Left kidney (tissue), 8 donors: ENCODE data around the gene NKIRAS1. TPM values are rescaled to one million over a fixed set of nuclear protein-coding genes. Genes with fewer than 3 reads are reported as not detected.
A peak's percentile ranks its signal among the peaks of the same experiment; 100 is the strongest.

Experiments
- DNase-seq: peaks from one replicate; pipeline ENCODE4 v3.0.0-alpha.2; 2013
- long read RNA-seq, 8 donors: transcript quantifications; one replicate each; lab custom pipeline, GENCODE V29; 2026
- polyA plus RNA-seq: library from polyadenylated mRNA; unstranded; fragments of 120-200 nt; gene quantifications from one replicate; pipeline ENCODE4 v1.2.1, GENCODE V29; 2013; ENCODE audit not compliant: insufficient read length

Gene NKIRAS1
- polyA plus RNA-seq, result 17.1 TPM
- long read RNA-seq, donor 1, transcript NKIRAS1-206 (5 exons, 2,014 nt), result major isoform, 5 of 7 reads
- long read RNA-seq, donor 1, partial matches to known transcripts, result 0 of 7 reads
- long read RNA-seq, donor 1, other reads (novel, unspliced or antisense), result 0 of 7 reads
- long read RNA-seq, donor 2, partial matches to known transcripts, result 1,938 of 3,284 reads
- long read RNA-seq, donor 2, other reads (novel, unspliced or antisense), result 1,344 of 3,284 reads
- long read RNA-seq, donor 3, partial matches to known transcripts, result 0 of 2 reads
- long read RNA-seq, donor 3, other reads (novel, unspliced or antisense), result 0 of 2 reads
- long read RNA-seq, donor 4, partial matches to known transcripts, result 267 of 498 reads
- long read RNA-seq, donor 4, other reads (novel, unspliced or antisense), result 230 of 498 reads
- long read RNA-seq, donor 5, partial matches to known transcripts, result 0 of 11 reads
- long read RNA-seq, donor 5, other reads (novel, unspliced or antisense), result 6 of 11 reads
- long read RNA-seq, donor 6, partial matches to known transcripts, result 0 of 3 reads
- long read RNA-seq, donor 6, other reads (novel, unspliced or antisense), result 0 of 3 reads
- long read RNA-seq, donor 7, partial matches to known transcripts, result 0 of 4 reads
- long read RNA-seq, donor 7, other reads (novel, unspliced or antisense), result 0 of 4 reads
- long read RNA-seq, donor 8, partial matches to known transcripts, result 419 of 1,182 reads
- long read RNA-seq, donor 8, other reads (novel, unspliced or antisense), result 763 of 1,182 reads

GRCh38 chr3:23916886-23917678 is at the start of gene NKIRAS1, which contains the start of gene RPL15:
Gene NKIRAS1, minus strand, starts transcription at chr3:23916990. Its CDS starts 6,086 bp downstream, at chr3:23910904.
Gene RPL15, plus strand, starts transcription at chr3:23917132. Its CDS starts 728 bp downstream, at chr3:23917860.
- peak; percentile 97 for DNase-seq

- DNase-seq, result no peak
These were observed 49.5 kb upstream of the NKIRAS1 start for GRCh38 chr3:23966328-23966727.

GRCh38 chr3:23964537-23965235 is 47.9 kb upstream of the NKIRAS1 start:
- DNase-seq, result no peak

GRCh38 chr3:23961913-23962312 is 45.1 kb upstream of the NKIRAS1 start:
- no peak for DNase-seq

- DNase-seq, result no peak
These were observed 44.3 kb upstream of the NKIRAS1 start for GRCh38 chr3:23961066-23961465.

- DNase-seq, result no peak
These were observed 43.9 kb upstream of the NKIRAS1 start for GRCh38 chr3:23960649-23961048.

- DNase-seq, result no peak
These were observed 42.5 kb upstream of the NKIRAS1 start for GRCh38 chr3:23959135-23959900.

GRCh38 chr3:23956701-23957100 is 39.9 kb upstream of the NKIRAS1 start:
- no peak for DNase-seq

- DNase-seq, result no peak
These were observed 37.4 kb upstream of the NKIRAS1 start for GRCh38 chr3:23954144-23954543.

GRCh38 chr3:23953523-23953922 is 36.7 kb upstream of the NKIRAS1 start:
- DNase-seq, result no peak

- DNase-seq, result no peak
These were observed 35.9 kb upstream of the NKIRAS1 start for GRCh38 chr3:23952646-23953045.

GRCh38 chr3:23950293-23950692 is 33.5 kb upstream of the NKIRAS1 start:
- DNase-seq, result no peak

GRCh38 chr3:23949784-23950183 is 33.0 kb upstream of the NKIRAS1 start:
- no peak for DNase-seq

- DNase-seq, result no peak
These were observed 32.0 kb upstream of the NKIRAS1 start for GRCh38 chr3:23948761-23949160.

GRCh38 chr3:23945913-23946687 is 29.3 kb upstream of the NKIRAS1 start:
- peak; percentile 95 for DNase-seq

GRCh38 chr3:23945663-23945912 is 28.8 kb upstream of the NKIRAS1 start:
- no peak for DNase-seq

GRCh38 chr3:23944861-23945662 is 28.3 kb upstream of the NKIRAS1 start, which contains the start of gene NR1D2:
Gene NR1D2, plus strand, starts transcription at chr3:23945286. Its CDS starts 293 bp downstream, at chr3:23945579.
- peak; percentile 62 for DNase-seq

- DNase-seq, result no peak
These were observed 27.4 kb upstream of the NKIRAS1 start for GRCh38 chr3:23944007-23944783.

- no peak for DNase-seq
These were observed 25.8 kb upstream of the NKIRAS1 start for GRCh38 chr3:23942546-23942945.
